ELF-1 (cell line): ENCODE data around the gene SPARCL1.
"Not testable (repeated sequence)": the region's sequence is repeated elsewhere in the genome, so short reads cannot be mapped to it uniquely, and the experiment has no call there.

Experiments
- DNase-seq: peaks from one replicate; pipeline ENCODE4 v3.0.0-alpha.2; 2016; ENCODE audit warnings: low read depth, low spot score

SPARCL1 gene, protein sequence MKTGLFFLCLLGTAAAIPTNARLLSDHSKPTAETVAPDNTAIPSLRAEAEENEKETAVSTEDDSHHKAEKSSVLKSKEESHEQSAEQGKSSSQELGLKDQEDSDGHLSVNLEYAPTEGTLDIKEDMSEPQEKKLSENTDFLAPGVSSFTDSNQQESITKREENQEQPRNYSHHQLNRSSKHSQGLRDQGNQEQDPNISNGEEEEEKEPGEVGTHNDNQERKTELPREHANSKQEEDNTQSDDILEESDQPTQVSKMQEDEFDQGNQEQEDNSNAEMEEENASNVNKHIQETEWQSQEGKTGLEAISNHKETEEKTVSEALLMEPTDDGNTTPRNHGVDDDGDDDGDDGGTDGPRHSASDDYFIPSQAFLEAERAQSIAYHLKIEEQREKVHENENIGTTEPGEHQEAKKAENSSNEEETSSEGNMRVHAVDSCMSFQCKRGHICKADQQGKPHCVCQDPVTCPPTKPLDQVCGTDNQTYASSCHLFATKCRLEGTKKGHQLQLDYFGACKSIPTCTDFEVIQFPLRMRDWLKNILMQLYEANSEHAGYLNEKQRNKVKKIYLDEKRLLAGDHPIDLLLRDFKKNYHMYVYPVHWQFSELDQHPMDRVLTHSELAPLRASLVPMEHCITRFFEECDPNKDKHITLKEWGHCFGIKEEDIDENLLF

DNA sequence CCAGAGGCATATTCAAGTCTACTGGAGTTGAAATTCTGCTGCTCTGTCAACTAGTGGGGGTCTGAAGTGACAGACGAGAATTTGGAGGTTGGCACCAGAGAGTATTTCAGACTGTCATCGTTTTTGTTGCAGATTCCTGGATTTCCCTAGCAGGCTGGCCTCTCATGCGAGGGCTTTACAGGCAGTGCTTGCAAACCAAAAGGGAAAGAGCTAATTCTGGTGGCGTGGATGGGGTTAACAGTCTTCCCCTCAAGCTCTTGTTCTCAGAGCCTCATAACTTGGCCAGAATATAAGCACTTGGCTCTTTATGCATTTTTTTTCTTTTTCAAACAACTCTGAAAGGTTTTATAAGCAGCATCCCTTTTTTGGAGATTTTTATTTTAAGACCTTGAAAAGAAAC lies at the start of gene SPARCL1:
Gene SPARCL1 (minus strand): TSS at position 190 of the 400 bp plus-strand sequence. CDS start 29,802 bp downstream, outside the sequence.
- DNase-seq: no peak

DNA sequence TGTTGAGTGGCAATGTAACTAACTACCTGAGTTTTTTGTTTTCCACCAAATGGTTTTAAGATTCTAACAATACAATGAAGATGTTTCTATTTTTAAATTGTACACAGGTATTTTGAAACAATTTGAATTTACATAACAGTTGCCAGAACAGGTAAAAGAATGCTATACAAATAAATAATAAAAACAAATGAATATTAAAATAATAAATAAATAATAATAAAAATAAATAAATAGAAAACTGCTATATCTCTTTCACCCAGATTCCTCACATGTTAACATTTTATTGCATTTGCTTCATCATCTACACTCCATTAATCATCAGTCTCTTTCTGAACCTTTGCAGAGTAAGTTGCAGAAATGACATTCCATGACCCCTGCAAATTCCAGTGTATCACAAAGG lies 46.8 kb upstream of the SPARCL1 start:
- no peak for DNase-seq

DNA sequence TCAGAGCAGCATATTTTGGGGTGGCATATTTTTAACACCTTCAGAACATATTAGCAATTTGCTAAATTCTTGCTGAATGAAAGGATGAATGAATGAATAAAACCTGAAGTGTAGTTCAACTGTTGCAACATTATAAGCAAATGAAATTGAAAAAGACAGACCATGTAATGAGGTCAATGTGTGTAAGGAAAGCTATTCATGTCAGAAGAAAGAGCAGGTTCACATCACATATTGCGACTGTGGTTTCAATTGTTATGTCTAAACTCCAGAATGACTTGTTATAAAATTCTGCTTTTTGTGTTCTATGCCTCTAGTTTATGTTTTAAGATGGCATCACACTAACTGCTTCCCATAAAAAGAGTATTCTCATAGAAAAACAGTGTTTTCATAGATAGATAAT lies 46.2 kb upstream of the SPARCL1 start:
- DNase-seq: no peak

DNA sequence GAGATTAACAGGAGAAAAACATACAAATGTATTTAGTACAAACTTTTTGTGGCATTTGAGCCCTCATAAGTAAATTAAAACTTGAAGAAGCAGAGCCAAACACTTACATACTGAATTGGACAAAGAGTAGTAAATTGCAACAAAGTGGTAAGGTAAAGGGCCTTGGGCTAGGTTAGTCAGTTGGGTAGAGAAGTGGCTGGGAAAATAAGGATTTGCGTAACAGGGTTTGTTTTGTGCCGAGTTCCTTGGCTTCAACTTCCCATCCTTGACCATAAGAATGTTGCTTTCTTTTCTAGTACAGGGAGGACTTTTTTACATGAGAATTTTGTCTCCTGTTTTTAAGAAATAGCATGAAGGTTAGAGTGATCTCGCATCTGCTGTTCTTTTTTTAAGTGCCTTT lies 45.8 kb upstream of the SPARCL1 start:
- DNase-seq: no peak

DNA sequence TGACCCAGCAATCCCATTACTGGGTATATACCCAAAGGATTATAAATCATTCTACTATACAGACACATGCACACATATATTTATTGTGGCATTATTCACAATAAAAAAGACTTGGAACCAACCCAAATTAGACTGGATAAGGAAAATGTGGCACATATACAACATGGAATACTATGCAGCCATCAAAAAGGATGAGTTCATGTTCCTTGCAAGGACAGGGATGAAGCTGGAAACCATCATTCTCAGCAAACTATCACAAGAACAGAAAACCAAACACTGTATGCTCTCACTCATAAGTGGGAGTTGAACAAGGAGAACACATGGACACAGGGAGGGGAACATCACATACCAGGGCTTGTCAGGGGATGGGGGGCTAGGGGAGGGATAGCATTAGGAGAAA lies 45.2 kb upstream of the SPARCL1 start:
- DNase-seq: not testable (repeated sequence)

DNA sequence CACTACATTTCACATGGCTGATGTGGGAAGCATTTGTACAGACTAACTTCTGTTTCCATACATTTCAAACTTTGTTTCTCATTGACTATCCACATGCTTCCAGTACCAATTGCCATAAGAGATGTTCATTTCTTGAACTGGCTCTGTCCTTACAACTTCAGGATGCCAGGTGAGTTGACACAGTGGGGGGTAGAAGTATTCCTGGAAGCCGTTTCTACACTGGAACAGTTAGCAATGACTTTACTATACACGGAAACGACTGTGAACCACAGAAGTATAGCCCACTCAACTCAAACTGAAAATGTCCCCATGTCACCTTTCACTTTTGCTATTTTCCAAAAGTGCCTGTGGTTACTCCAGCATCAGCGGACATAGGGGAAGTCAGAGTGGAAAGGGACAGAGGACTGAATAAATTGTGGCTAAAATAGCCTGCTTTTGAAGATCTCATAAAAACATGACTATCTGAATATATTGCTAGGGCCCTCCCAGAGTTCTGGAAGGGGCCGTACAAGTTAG lies 41.2 kb upstream of the SPARCL1 start:
- no peak for DNase-seq

DNA sequence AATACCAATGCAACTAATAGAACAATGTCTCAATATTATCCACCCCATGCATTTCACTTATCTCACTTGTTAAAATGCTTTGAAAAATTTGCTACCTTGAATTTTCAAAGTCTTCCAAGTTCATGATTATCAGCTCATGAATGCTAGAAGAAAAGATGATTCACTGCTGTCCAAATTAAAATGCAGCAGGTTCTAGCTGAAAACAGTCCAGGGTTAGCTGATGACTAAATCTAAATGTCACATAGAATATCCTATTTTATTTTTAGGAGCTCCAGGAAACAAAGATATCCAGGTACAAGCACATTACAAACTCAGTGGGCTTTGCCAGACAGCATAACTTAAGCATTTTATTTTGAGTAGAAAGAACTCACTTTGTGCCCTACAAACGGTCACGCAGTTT lies 38.0 kb upstream of the SPARCL1 start:
- no peak for DNase-seq

DNA sequence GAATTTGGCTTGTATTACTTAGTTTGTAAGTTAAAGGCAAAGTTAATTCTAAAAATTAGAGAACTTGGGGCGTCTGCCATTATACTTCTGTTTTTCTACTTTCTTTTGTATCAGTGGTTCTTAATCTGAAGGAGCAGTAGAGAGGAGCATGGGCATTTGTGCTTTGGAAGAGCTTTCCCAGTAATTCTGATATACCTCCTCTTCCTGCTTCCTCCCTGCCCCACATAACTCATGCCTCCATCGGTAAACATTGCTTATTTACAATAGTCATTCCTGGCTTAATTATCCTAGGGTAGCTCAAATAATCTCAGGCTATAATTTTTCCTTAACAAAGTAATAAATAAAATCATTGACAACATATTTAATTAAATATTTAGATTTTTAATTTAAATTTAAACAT lies 37.1 kb upstream of the SPARCL1 start:
- DNase-seq: no peak

DNA sequence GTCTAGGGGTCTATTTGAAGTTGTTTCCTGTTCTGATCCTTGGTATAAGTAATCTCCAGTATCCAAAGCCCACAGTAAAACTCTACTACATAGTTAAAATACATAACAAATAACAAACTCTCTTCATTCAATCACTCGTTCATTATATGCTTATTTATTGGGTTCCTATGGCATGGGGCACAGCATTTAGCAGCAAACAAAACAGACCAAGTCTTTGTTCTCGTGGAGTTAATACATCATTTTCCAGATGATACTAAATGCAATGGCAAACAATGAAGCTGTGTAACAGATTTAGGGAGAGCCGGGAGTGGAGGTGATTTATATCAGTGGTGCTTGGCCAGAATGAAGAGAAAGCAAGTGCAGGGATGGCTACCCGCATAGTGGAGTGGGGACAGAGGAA lies 36.6 kb upstream of the SPARCL1 start:
- no peak for DNase-seq

DNA sequence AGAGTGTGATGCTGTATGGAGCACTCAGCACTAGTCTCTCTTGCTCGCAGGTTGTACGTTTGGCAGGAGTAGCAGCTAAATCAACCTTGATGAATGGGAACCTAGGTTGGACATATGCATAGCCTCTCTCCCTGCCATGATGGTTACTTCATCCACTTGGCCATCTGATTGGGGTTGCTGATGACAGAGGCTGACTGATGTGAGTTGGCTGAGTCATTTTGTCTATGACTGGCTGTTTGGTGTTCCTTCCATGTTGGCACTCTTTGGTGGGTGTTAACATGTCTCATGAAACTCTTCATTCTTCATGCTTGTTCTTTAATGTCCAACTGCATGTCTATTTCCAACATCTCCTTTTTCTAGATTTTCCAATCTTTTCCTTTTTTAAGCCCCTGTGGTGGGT lies 31.6 kb upstream of the SPARCL1 start:
- DNase-seq: no peak

DNA sequence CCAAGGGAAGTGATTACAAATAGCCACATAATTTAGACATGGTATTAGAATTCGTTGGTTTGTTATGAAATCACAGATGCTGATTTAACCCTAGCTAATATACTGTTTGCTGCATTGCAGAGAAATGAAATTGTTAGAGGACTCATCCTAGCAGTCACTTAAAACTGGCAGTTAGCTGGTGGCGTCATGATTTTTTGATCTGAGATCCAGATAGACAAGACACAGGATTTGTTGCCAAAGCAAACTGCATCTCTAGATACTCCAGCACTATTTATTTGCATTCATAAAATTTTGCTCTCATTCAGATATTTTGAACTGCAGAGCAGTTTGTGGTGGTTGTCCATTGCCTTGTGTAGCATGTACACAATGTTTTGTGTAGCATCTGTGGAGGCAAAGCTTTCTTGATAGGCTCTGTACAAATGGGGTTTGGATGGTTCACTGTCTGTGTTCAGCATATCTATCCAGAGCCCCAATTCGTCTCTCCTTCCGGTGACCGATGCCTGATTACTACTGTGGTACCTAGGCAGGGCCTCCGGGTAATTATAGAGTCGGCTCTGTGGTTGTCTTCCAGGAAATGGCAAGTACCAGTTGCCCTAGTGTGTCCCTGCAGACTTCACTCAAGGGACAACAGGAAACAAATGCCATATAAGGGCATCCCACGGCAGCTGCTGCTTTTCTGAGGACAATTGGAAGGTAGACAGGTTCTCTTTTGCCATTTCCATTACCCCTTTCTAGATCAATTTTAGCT lies 30.1 kb upstream of the SPARCL1 start:
- DNase-seq: peak; percentile 57

DNA sequence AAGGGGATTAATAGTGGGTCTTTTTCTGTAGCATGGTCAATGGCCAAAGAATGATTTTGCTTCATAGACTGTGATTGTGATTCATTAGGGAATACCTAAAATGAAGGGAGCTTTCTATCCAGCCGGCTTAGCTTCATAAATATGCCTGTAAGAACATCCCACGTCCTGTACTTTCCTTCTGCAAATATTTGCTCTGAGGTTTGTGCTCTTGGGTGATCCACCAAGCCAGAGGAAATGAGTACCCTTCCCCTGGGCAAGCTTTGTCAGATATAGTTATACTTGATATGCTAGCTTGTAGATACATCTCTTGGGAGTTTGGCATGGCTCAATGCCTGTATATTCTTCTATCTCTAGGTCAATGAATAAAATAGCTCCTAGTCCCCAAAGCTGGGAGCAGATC lies 28.2 kb upstream of the SPARCL1 start:
- no peak for DNase-seq

DNA sequence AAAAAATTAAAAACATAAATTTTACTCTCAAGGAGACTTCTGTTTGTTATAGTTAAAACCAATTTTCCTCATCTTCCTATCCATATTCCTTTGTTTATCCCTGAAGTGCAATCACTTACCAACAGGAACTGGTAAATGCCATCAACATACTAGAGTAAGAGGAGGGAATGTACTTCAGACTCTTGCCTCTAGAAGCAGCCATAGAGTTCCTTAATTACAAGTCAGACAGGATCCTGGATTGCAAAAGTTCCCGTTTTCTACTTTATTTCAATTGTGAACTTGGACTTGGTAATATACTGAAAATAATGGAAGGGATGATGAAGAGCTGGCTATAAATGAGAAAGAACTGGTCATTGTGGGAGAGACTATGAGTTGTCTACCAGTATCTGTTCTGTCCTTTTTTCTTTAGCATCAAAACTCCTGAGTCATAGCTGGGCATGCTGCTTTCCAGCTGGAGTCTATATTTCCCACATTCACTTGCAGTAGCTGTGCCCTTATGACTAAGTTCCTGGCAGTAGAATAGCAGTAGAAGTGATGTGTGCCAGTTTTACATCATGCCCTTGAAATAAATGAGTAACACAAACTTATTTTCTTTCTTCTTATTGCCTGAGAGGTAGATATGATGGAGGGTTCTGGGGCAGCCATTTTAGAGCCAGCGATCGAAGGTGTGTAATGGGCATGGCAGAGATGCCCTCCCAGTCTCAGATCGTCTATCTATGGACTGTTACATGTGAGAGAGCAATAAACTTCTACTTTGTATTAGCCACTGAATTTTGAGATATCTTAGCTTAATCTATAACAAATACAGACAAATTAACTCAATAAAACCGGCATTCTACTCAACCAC lies 26.8 kb upstream of the SPARCL1 start:
- DNase-seq: no peak

DNA sequence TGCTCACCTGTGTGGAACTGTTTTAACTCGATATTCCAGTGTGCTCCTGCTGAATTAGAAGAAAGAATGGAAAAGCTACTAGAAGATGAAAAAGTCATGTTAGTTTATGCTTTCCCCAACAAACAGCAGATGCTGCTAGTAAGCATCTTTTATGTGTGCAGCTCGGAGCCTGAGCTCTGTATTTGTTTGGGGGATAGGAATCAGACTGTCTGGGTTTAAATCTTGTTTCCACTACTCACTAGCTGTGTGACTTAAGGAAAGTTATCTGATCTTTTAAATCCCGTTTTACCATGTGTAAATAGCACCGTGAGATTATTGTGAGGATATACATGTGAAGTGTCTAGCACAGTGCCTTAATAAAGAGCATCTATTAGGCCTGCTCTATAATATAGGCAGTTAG lies 24.0 kb upstream of the SPARCL1 start:
- DNase-seq: no peak

DNA sequence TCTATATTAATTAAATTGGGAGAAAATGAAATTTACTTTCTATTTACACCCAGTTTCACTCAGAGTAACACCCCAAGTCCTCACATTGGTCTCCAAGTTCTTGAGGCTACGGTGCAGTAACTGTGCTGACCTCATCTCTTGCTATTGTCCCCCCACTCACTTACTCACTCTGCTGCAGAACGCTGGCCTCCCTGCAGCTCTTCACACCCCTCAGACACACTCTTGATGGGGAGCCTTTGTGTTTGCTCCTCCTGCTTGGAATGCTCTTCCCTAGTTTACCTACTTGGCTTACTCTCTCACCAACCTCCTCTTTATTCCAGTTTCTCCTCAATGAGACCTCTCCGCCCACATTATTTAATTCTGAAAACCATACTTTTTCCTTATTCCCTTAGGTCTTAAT lies 22.2 kb upstream of the SPARCL1 start:
- DNase-seq: no peak

DNA sequence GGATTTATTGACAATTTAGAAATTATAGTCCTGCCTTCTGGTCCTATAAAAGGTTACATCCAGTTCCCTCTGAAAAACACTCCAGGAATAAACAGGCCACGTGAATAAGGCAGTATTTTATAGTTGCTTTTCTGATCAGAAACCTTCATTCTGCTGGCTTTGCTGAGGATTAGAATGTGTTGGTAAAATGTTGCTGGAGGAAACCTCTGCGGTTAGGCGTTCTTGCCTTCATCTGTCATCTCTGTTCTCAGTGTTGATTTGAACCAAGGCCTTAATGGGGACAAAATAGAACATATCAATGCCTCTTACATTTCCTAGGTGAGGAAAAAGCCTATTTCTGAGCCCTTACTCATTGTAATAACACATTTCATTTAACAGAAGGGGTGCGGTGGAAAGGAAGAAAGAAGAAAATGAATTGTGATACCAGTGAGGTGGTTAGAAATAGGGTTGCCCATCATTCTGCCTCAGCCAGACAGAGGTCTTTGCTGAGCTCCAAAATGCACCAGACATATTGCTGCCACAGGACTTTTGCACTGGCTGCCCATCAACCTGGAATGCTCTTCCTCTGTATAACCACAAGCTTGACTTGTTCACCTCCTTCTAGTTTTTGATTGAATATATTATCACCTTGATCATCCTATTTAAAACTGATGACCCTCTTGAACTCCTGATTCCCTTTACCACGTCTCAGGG lies 18.0 kb upstream of the SPARCL1 start:
- DNase-seq: no peak

DNA sequence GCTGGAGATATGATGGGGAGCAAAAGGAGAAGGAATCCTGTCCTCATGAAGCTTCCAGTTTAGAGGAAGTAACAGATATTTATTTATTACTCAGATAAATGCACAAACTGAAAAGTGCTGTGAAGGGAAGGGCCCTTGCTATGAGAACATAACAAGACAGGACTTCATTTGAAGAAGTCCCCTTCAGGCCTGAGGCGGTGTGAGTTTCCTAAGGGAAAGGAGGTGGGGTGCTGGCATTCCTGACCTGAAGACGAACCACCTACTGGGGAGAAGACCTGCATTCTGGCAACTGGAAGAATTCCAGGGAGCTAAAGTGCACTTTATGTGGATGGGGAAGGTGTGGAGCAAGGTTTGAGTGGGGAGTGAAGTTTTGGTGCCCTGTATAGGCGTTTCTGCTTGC lies 15.9 kb upstream of the SPARCL1 start:
- peak; percentile 49 for DNase-seq

DNA sequence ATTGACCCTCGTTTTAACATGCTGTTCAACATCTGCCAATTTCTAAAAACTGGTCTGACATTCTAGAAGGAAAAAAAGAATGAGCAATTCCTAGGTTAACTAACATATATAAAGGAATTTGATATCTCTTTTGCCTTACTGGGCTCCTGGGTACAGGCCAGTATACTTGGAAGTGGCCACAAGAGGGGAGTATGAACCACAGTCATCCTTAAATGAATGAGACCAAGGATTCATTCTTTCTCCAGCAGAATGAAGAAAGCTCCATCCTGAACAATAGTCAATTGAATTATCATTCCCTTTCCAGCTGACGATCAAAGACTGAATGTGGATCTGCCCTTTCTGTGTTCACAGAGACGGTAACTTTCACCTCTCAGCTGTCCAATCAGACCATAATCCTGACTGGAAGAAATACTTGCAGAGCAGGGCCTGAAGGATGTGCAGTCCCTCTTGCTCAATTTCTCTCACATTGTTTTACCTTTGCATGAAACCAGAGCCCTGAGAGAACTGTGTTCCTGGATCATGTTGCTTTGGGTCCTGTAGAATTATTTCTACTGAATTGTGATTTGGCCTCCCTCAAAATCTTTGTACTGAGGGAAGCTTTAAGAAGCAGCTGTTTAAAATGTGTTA lies 14.8 kb upstream of the SPARCL1 start:
- DNase-seq: no peak

DNA sequence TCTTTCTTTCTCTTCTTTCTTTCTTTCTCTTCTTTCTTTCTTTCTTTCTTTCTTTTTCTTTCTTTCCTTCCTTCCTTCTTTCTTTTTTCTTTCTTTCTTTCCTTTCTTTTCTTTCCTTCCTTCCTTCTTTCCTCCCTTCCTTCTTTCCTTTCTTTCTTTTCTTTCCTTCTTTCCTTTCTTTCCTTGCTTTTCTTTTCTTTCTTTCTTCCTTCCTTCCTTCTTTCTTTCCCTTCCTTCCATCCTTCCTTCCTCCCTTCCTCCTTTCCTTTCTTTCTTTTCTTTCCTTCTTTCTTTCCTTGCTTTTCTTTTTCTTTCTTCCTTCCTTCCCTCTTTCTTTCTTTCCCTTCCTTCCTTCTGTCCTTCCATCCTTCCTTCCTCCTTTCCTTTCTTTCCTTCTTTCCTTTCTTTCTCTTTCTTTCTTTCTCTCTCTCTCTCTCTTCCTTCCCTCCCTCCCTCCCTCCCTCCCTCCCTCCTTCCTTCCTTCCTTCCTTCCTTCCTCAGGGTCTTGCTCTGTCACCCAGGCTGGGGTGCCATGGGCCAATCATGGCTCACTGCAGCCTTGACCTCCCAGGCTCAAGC lies 13.6 kb upstream of the SPARCL1 start:
- DNase-seq: no peak
